HepG2 (cell line): ENCODE measurements around the gene UGGT1. TPM values are rescaled to one million over a fixed set of nuclear protein-coding genes. Genes with fewer than 3 reads are reported as not detected.

Experiments
- ARID4A ChIP-seq: sonication (generic); formaldehyde crosslinking; IDR thresholded peaks from 2 replicates; pipeline ENCODE4 v1.5.0; 2020; ENCODE audit warnings: mild to moderate bottlenecking, missing genetic modification reagents, borderline replicate concordance
- ARID5B ChIP-seq: IDR thresholded peaks from 2 replicates; pipeline ENCODE4 v1.4.0; 2020; ENCODE audit warnings: mild to moderate bottlenecking, missing genetic modification reagents
- BHLHE40 ChIP-seq: IDR thresholded peaks from 2 replicates; pipeline ENCODE4 v1.6.1; 2011; ENCODE audit warnings: low read length, improper control_type of control experiment
- FOXC1 ChIP-seq: sonication (generic); formaldehyde crosslinking; IDR thresholded peaks from 2 replicates; pipeline ENCODE4 v1.8.0; 2022; ENCODE audit warnings: mild to moderate bottlenecking, missing genetic modification reagents, borderline replicate concordance
- GABPB1 ChIP-seq: IDR thresholded peaks from 2 replicates; pipeline ENCODE4 v1.6.1; 2016; ENCODE audit warnings: mild to moderate bottlenecking, missing genetic modification reagents, moderate library complexity, missing compliant biosample characterization
- GZF1 ChIP-seq: sonication (generic); formaldehyde crosslinking; IDR thresholded peaks from 2 replicates; pipeline ENCODE4 v1.5.1; 2020; ENCODE audit warnings: mild to moderate bottlenecking, missing genetic modification reagents
- LCORL ChIP-seq, 2 experiments: fragments of 450-650 bp in 1 of 2; sonication (generic) in 1 of 2; formaldehyde crosslinking in 1 of 2; IDR thresholded peaks; 2 replicates each; pipeline versions ENCODE4 v1.5.0 to v1.6.1; 2017 to 2020; ENCODE audit warnings: antibody characterized with exemption in 1 of 2, missing genetic modification reagents in 1 of 2
- PHF20 ChIP-seq: sonication (generic); formaldehyde crosslinking; IDR thresholded peaks from 2 replicates; pipeline ENCODE4 v1.5.0; 2020; ENCODE audit warnings: mild to moderate bottlenecking, missing genetic modification reagents
- SALL2 ChIP-seq: sonication (generic); formaldehyde crosslinking; IDR thresholded peaks from 2 replicates; pipeline ENCODE4 v1.8.1; 2023; ENCODE audit warnings: mild to moderate bottlenecking, missing genetic modification reagents, inconsistent platforms
- SNAPC2 ChIP-seq: sonication (generic); formaldehyde crosslinking; IDR thresholded peaks from 2 replicates; pipeline ENCODE4 v1.8.1; 2022; ENCODE audit warnings: mild to moderate bottlenecking, missing genetic modification reagents
- TFAP4 ChIP-seq: sonication (generic); IDR thresholded peaks from 2 replicates; pipeline ENCODE4 v1.6.1; 2016; ENCODE audit warnings: low read depth, borderline replicate concordance
- TFDP2 ChIP-seq: sonication (generic); formaldehyde crosslinking; IDR thresholded peaks from 2 replicates; pipeline ENCODE4 v1.4.0; 2020; ENCODE audit warnings: missing genetic modification reagents
- ZBTB43 ChIP-seq: sonication (generic); formaldehyde crosslinking; conservative IDR thresholded peaks from 2 replicates; pipeline ENCODE4 v1.4.0; 2020; ENCODE audit warnings: missing genetic modification reagents
- ZNF205 ChIP-seq: IDR thresholded peaks from 2 replicates; pipeline ENCODE4 v1.6.1; 2018; ENCODE audit warnings: missing biosample characterization, missing genetic modification reagents
- ZNF253 ChIP-seq: sonication (generic); formaldehyde crosslinking; IDR thresholded peaks from 2 replicates; pipeline ENCODE4 v1.8.0; 2022; ENCODE audit warnings: mild to moderate bottlenecking, missing genetic modification reagents, borderline replicate concordance
- ZNF580 ChIP-seq: IDR thresholded peaks from 2 replicates; pipeline ENCODE4 v1.6.1; 2016; ENCODE audit warnings: low read depth, borderline replicate concordance
- polyA plus RNA-seq, 8 experiments: library from polyadenylated mRNA; depleted of rRNA in 3 of 8; stranded (reverse) in 7 of 8; unstranded in 1 of 8; fragments of >200 nt; fragmentation: Illumina TruSeq in 4 of 8; extraction: Trizol in 4 of 8; gene quantifications; 2 replicates each; pipeline versions ENCODE4 v1.2.1 to v1.2.3, GENCODE V29; 2011 to 2016; ENCODE audit warnings: low read depth in 4 of 8, missing spikeins in 1 of 8, mixed read lengths in 1 of 8; ENCODE audit not compliant: insufficient read depth in 1 of 8
- total RNA-seq, 5 experiments: library from RNA; depleted of rRNA; stranded (reverse); fragments of >200 nt; fragmentation: Illumina TruSeq; extraction: Trizol; gene quantifications; 2 replicates each; pipeline ENCODE4 v1.2.3, GENCODE V29; 2016; ENCODE audit warnings: low read depth in 1 of 5

Gene UGGT1
- total and polyA plus RNA-seq, 2 of the 13 experiments (the other 11 are each of a cell fraction or from before 2014, with no cell fraction given), result 35.8 to 83.2 TPM

GRCh38 chr2:128169933-128170709, 79.1 kb downstream of the UGGT1 start (continued):
- TF ChIP-seq ARID4A (CRISPR knock-in tag) (peak; percentile 84; the same call in 1 of the 2 replicates), GZF1 (CRISPR knock-in tag) (0 out of 2 replicates have a peak, but pooled peaks have one; percentile 80), BHLHE40 (peak; percentile 78), SALL2 (CRISPR knock-in tag) (no peak), ARID5B (CRISPR knock-in tag) (peak; percentile 99), GABPB1 (CRISPR knock-in tag) (peak; percentile 79), ZBTB43 (peak; percentile 89), PHF20 (no peak), SNAPC2 (peak; percentile 93), TFAP4 (peak; percentile 71; the same call in 1 of the 2 replicates), TFDP2 (CRISPR knock-in tag) (peak; percentile 90), ZNF253 (CRISPR knock-in tag) (no peak), FOXC1 (0 out of 2 replicates have a peak, but pooled peaks have one; percentile 72), ZNF205 (CRISPR knock-in tag) (peak; percentile 96), ZNF580 (CRISPR knock-in tag) (peak; percentile 91; the same call in 1 of the 2 replicates), LCORL (IDR thresholded peaks at IDR 0.05) (no peak), LCORL (CRISPR knock-in tag; IDR thresholded peaks at IDR 0.05) (no peak; the same call in 1 of the 2 replicates)
